Measurements from ENCODE around the gene CENPX. TPM values are rescaled to one million over a fixed set of nuclear protein-coding genes. Genes with fewer than 3 reads are reported as not detected.

CENPX gene
- total RNA-seq, 1 experiment from 2014 or later, result 77.9 TPM

- no peak overlapping the region for H3K4ac ChIP-seq (ENCODE audit: low read depth, low read length)
- H3K79me1 ChIP-seq (ENCODE audit: insufficient read depth, low read depth, low read length, poor library complexity, severe bottlenecking), result peaks cover 2% of the 10 kb centered on the region
- no peak overlapping the region for H4K91ac ChIP-seq (ENCODE audit: insufficient read length, low read depth, low read length)
- no peak overlapping the region for H3K56ac ChIP-seq (ENCODE audit: insufficient read length, low read depth, low read length)
- peaks cover 10 to 38% (median 34%) of the 10 kb centered on the region in 3 experiments; a peak in 6 of 7 replicates for H3K36me3 Mint-ChIP-seq (ENCODE audit: insufficient read depth in 1 of 3, low read depth in 3 of 3)
- H3K79me2 ChIP-seq (ENCODE audit: insufficient read depth, low read length), result no peaks in the 10 kb centered on the region
- H3K23me2 ChIP-seq (ENCODE audit: insufficient read length, low read depth, low read length, poor library complexity, severe bottlenecking), result no peaks in the 10 kb centered on the region
- no peak for DNase-seq
- H2AK5ac ChIP-seq (ENCODE audit: insufficient read length, low read length), result no peak overlapping the region
- no peak overlapping the region for H2BK120ac ChIP-seq (ENCODE audit: low read depth, low read length, poor library complexity, severe bottlenecking)
- H3K23ac ChIP-seq (ENCODE audit: insufficient read length, low read depth, low read length), result no peak overlapping the region
- no peak overlapping the region for H2BK12ac ChIP-seq (ENCODE audit: insufficient read length, low read depth, low read length)
- no peaks in the 10 kb centered on the region; the same call in 1 of the 2 replicates for H3K27me3 Mint-ChIP-seq (ENCODE audit: low read depth)
- no peaks in the 10 kb centered on the region for H4K20me1 ChIP-seq (ENCODE audit: control insufficient read depth, insufficient read depth, insufficient read length)
- no peak overlapping the region for H3K14ac ChIP-seq (ENCODE audit: insufficient read depth, low read length)
- H3K27me3 ChIP-seq (ENCODE audit: insufficient read depth, low read length), result no peaks in the 10 kb centered on the region
- H3T11ph ChIP-seq (ENCODE audit: low read length), result no peak overlapping the region
- peak overlapping the region; percentile 5 for H3K4me2 ChIP-seq (ENCODE audit: insufficient read depth, insufficient read length, low read length)
- no peaks in the 10 kb centered on the region for H3K9me3 ChIP-seq (ENCODE audit: control insufficient read depth, low read depth, low read length)
- no peak overlapping the region; a peak in 1 of 7 replicates for H3K27ac Mint-ChIP-seq
- peaks cover 0 to 13% of the 10 kb centered on the region in 2 experiments; a peak in 2 of 4 replicates for H3K4me1 Mint-ChIP-seq
- H2AFZ ChIP-seq (ENCODE audit: low read length), result no peak overlapping the region
- no peaks in the 10 kb centered on the region for H3K9me3 Mint-ChIP-seq
- H3K9ac ChIP-seq (ENCODE audit: extremely low read depth, insufficient read length, low read length), result no peak overlapping the region
- no peak overlapping the region for H2BK5ac ChIP-seq (ENCODE audit: insufficient read length, low read length)
- no peak overlapping the region for H2BK20ac ChIP-seq (ENCODE audit: low read depth, low read length, poor library complexity, severe bottlenecking)
- no CpG with 5 or more reads among the region's 28 CpGs for WGBS (ENCODE audit: extremely low coverage, insufficient read length, low lambda C conversion rate)
- H3K4me3 Mint-ChIP-seq, result peak overlapping the region; percentile 78 to 86
- no peak for TF ChIP-seq CTCF (conservative IDR thresholded peaks at IDR 0.05)
- H3K27ac ChIP-seq (ENCODE audit: insufficient read length, low read depth, low read length), result no peak overlapping the region
- no peak overlapping the region for H2BK15ac ChIP-seq (ENCODE audit: low read depth, low read length)
- no peak overlapping the region for H4K8ac ChIP-seq (replicated peaks; ENCODE audit: insufficient read length, low read depth, low read length)
- no peak overlapping the region for H3K18ac ChIP-seq (ENCODE audit: insufficient read length, low read depth, low read length)
- H3K4me1 ChIP-seq (ENCODE audit: insufficient read depth, low read length), result no peaks in the 10 kb centered on the region
- no peak overlapping the region for H4K5ac ChIP-seq (ENCODE audit: insufficient read length, low read depth, low read length)
These were observed 27.6 kb upstream of the CENPX start for GRCh38 chr17:82050152-82050760.

All from H9 (cell line).